HAP-1 (cell line): Measurements from ENCODE around the gene PRKRA.
"Not testable (repeated sequence)": the region's sequence is repeated elsewhere in the genome, so short reads cannot be mapped to it uniquely, and the experiment has no call there.

ENCODE experiments used
- DNase-seq, 2 experiments: peaks; one replicate each; pipeline ENCODE4 v3.0.0-alpha.2; 2016 to 2020; ENCODE audit warnings: low spot score in 2 of 2
- H3K27me3 ChIP-seq: fragments of 250-450 bp; sonication (Bioruptor Pico); 2 replicates; pipeline ENCODE4 v1.5.1; 2020; ENCODE audit warnings: low read depth, mild to moderate bottlenecking, moderate library complexity
- H3K36me3 ChIP-seq: fragments of 250-450 bp; sonication (Bioruptor Pico); replicated peaks from 2 replicates; pipeline ENCODE4 v1.5.1; 2020; ENCODE audit warnings: mild to moderate bottlenecking
- H3K4me1 ChIP-seq: fragments of 250-450 bp; sonication (Bioruptor Pico); 2 replicates; pipeline ENCODE4 v1.5.1; 2020; ENCODE audit warnings: mild to moderate bottlenecking
- H3K4me3 ChIP-seq: fragments of 250-450 bp; sonication (Bioruptor Pico); 2 replicates; pipeline ENCODE4 v1.5.1; 2020; ENCODE audit warnings: mild to moderate bottlenecking, moderate library complexity
- H3K9me3 ChIP-seq: fragments of 250-450 bp; sonication (Bioruptor Pico); 2 replicates; pipeline ENCODE4 v1.5.1; 2020; ENCODE audit warnings: mild to moderate bottlenecking, moderate library complexity
- in situ Hi-C: fragments of 300-500 bp; cut with MboI; formaldehyde crosslinking; loops from 3 replicates; pipeline ENCODE4 v1.14.3; 2020; ENCODE audit warnings: low sequenced_read_pairs, inconsistent platforms, mixed read lengths

Gene PRKRA

DNA sequence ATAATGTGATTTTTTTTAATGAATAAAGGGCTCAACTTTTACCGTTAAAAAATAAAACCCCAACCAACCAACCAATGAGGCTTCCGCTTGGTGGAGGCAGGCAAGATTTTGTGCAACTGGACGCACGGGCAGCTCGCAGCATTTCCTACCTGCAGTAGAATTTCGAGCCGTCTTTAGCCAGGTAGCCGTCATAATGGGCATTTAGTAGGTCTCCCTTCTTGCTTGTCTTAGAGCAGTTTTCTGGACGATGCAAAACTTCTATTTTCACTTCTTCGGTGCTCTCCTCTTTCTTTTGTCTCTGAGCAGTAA is 27.1 kb upstream of the PRKRA start:
- Histone ChIP-seq H3K4me1 (peaks cover 25% of the 10 kb centered on the region), H3K4me3 (peak overlapping the region; percentile 52), H3K36me3 (no peaks in the 10 kb centered on the region), H3K9me3 (no peaks in the 10 kb centered on the region), H3K27me3 (no peaks in the 10 kb centered on the region)
- in situ Hi-C loops = no loop called here
- DNase-seq = peak in 1 of 2 experiments; percentile 26

DNA sequence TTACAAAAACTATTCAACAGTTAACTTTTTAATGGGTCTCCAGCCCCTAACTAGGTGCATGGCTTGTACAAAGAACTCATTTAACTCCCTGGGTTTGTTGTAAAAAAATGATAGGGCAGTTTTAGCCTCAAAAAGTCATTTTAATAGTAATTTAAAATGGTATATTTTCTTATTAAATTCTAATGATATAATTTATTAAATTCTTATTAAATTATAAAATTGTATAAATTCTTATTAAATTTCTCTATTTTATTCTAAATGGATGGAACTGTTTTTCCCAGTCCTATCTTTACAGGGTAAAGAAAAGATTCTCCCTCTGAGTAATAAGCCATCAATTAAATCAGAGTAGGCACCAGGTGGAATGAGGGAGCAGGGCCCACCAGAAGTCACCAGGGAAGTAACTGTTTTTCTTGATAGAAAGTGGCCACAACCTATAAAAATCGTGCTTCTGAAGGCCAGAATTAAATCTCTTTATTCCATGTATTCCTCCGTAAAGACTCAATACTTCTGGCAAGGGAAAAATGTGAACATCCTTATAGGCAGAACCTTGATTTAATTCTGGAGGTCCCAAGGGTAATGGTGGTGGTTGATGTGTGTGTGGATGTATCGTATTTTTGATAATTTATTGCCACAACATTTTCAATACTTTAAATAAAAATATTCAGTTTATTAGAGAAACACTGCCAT is 26.6 kb upstream of the PRKRA start:
- DNase-seq = no peak
- Histone ChIP-seq H3K4me3 (peak overlapping the region; percentile 52), H3K36me3 (no peaks in the 10 kb centered on the region), H3K27me3 (no peaks in the 10 kb centered on the region), H3K9me3 (no peaks in the 10 kb centered on the region), H3K4me1 (peaks cover 23% of the 10 kb centered on the region)
- in situ Hi-C loops = no loop called here

DNA sequence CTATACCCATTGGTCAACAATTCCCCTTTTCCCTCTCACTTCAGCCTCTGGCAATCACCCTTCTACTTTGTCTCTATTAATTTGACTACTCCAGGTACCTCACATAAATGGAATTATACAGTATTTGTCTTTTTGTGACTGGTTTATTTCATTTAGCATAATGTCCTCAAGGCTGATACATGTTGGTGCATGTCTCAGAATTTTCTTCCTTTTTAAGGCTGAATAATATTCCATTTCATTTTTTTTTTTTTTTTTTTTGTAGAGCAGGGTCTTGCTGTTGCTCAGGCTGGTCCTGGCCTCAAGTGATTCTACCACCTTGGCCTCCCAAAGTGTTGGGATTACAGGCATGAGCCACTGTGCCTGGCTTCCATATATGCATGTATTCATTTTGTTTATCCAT is 25.5 kb upstream of the PRKRA start:
- H3K4me1 ChIP-seq = peaks cover 17% of the 10 kb centered on the region
- no peaks in the 10 kb centered on the region for H3K36me3 ChIP-seq

DNA sequence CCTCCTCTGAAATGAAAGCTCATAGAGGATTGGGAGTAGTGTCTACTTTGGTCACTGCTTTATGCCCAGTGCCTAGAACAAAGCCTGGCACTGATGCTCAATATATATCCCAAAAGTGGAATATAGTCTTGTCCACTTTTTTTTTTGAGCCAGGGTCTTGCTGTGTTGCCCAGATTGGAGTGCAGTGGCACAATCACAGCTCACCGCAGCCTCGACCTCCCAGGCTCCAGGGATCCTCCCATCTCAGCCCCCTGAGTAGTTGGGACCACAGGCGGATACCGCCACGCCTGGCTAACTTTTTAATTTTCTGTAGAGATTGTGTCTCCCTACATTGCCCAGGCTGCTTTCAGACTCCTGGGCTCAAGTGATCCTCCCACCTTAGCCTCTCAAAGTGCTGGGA is 23.6 kb upstream of the PRKRA start:
- DNase-seq = no peak
- Histone ChIP-seq H3K9me3 (no peaks in the 10 kb centered on the region), H3K4me3 (no peak overlapping the region), H3K36me3 (0 out of 2 replicates have a peak, but pooled peaks cover under 1% of the 10 kb centered on the region), H3K27me3 (no peaks in the 10 kb centered on the region), H3K4me1 (peaks cover 9% of the 10 kb centered on the region)
- in situ Hi-C loops = no loop called here

More for the DNA sequence above, 25.5 kb upstream of the PRKRA start:
- H3K4me3 ChIP-seq = no peak overlapping the region
- H3K9me3 ChIP-seq = no peaks in the 10 kb centered on the region
- H3K27me3 ChIP-seq = no peaks in the 10 kb centered on the region
- DNase-seq = no peak
- in situ Hi-C loops = no loop called here

DNA sequence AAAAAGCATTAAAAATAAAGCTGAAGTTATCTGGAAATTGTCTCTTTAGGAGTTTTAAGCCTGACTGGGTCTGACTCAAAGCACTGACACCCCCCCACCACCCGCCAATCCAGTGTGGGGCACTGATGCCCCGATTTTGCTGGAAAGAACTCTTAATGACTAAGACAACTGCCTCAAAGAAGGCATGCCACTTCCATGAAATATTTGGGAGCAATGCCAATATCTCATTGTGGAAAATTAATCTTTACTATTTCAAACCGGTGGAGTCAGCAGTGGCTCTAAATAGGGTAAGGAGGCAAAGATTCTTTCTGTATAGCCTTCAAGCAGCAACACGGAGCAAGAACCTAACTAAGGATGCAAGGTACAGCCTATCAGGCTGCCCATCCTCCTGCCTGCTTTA is 23.0 kb upstream of the PRKRA start:
- Histone ChIP-seq H3K9me3 (no peaks in the 10 kb centered on the region), H3K27me3 (no peaks in the 10 kb centered on the region), H3K4me1 (peaks cover 4% of the 10 kb centered on the region; the same call in 1 of the 2 replicates), H3K36me3 (0 out of 2 replicates have a peak, but pooled peaks cover 5% of the 10 kb centered on the region), H3K4me3 (no peak overlapping the region)
- DNase-seq = no peak
- in situ Hi-C loops = no loop called here

DNA sequence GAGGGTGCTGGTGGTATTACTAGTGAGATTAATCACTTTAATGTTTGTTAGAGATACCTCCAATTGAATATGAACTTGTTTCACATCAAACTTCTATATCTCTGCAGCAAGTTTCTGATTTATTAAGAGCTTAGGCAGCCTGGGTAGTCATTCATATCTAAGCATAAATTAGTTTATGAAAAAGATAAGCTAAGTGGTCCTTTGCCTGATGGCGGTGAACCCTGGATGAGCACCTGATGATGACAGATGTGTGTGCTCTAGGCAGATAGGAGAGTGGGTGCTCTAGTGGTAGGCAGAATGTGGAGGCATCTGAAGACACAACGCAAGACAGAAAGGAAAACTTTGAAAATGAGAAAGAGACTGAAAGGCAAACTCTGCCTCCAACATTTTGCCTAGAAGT is 22.4 kb upstream of the PRKRA start:
- H3K4me1 ChIP-seq = peaks cover 4% of the 10 kb centered on the region; the same call in 1 of the 2 replicates
- H3K9me3 ChIP-seq = no peaks in the 10 kb centered on the region
- DNase-seq = no peak
- H3K36me3 ChIP-seq = 0 out of 2 replicates have a peak, but pooled peaks cover 5% of the 10 kb centered on the region
- in situ Hi-C loops = no loop called here
- no peaks in the 10 kb centered on the region for H3K27me3 ChIP-seq
- no peak overlapping the region for H3K4me3 ChIP-seq

DNA sequence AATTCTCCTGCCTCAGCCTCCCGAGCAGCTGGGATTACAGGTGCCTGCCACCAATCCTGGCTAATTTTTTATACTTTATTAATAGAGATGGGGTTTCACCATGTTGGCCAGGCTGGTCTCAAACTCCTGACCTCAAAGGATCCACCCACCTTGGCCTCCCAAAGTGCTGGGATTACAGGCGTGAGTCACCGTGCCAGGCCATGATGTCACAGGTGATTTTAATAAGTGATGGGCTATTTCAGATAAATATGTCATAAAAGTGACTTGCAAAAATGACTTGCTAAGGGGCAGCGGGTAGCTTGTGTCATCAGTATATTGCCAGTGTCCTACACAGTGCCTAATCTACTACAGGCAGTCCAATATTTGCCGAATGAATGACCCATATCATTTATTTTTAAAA is 20.3 kb upstream of the PRKRA start:
- DNase-seq, H3K36me3 ChIP-seq, H3K9me3 ChIP-seq, H3K4me3 ChIP-seq, H3K4me1 ChIP-seq, in situ Hi-C loops, H3K27me3 ChIP-seq: not testable (repeated sequence)

DNA sequence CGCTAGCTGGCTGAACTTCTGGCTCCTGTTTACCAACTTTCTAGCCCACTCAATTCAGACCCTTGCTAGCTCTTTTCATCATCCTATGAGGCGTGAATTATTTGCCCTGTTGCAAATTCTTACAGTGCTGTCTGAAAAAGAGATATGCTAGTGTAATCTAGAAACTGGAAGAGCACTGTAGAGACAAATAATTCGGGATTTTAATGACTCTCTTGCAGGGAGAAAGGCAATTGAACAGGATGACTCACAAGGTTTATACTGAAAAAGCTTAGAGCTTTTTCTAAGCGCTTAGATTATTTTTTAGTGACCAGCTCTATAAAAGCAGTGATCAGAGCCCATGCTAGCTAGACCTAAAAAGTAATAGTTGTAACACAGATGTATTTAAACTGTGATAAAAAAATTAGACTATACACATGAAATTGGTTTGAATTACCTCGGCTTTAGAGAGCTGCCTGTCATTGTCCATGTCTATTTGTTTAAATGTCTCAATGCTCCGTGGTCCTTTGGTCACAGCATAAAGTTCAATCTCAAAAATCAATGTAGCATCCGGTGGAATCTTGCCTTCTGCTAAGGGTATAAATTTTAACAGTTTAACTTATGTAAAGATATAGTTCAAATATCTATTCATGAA is 18.4 kb upstream of the PRKRA start:
- no peak overlapping the region for H3K4me3 ChIP-seq
- no peaks in the 10 kb centered on the region for H3K9me3 ChIP-seq
- peaks cover 5% of the 10 kb centered on the region; the same call in 1 of the 2 replicates for H3K36me3 ChIP-seq
- in situ Hi-C loops = no loop called here
- DNase-seq = no peak
- H3K27me3 ChIP-seq = no peaks in the 10 kb centered on the region
- no peaks in the 10 kb centered on the region for H3K4me1 ChIP-seq

DNA sequence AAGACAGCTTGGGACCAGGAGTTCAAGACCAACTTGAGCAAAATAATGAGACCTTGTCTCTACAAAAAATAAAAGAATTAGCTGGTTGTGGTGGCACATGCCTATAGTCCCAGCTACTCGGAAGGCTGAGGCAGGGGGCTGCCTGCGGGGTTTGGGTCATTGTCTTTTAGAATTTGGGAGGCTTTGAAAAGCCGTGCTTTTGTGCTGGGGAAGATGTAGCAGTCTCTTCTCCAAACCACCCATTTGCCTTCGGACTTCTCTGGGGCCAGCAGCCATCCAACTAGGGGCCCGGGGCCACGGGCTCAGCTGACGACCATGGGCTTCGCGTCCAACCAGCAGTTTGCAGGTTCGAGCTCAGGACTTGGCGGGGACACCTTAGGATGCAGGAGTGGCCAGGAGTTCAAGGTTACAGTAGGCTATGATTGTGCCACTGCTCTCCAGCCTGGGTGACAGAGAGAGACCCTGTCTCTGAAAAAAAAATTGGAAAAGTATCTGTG is 6.5 kb upstream of the PRKRA start:
- Histone ChIP-seq H3K4me3 (no peak overlapping the region), H3K4me1 (peaks cover 13% of the 10 kb centered on the region; the same call in 1 of the 2 replicates), H3K36me3 (no peaks in the 10 kb centered on the region), H3K9me3 (no peaks in the 10 kb centered on the region), H3K27me3 (no peaks in the 10 kb centered on the region)
- in situ Hi-C loops = no loop called here
- no peak for DNase-seq

DNA sequence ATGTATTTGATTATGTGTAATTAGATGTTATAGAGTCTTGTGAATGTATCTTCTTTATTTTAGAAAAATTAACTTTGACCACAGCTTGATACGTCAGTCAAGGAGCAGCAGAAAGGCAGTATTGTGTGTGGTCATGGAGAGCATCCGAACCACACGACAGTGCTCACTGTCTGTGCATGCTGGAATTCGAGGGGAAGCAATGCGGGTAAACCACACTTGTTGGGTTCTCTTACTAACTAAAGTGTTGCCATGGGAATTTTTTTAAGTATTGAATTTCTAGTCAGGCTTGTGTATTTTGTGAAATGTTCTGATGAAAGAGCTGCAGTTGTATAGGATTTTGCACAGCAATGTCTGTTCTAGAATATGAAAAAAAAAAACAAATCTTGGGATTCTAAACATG is 5.0 kb upstream of the PRKRA start:
- peaks cover 18% of the 10 kb centered on the region for H3K4me1 ChIP-seq
- in situ Hi-C loops = no loop called here
- no peak for DNase-seq
- no peaks in the 10 kb centered on the region for H3K27me3 ChIP-seq
- no peak overlapping the region for H3K4me3 ChIP-seq
- H3K9me3 ChIP-seq = no peaks in the 10 kb centered on the region
- no peaks in the 10 kb centered on the region for H3K36me3 ChIP-seq

DNA sequence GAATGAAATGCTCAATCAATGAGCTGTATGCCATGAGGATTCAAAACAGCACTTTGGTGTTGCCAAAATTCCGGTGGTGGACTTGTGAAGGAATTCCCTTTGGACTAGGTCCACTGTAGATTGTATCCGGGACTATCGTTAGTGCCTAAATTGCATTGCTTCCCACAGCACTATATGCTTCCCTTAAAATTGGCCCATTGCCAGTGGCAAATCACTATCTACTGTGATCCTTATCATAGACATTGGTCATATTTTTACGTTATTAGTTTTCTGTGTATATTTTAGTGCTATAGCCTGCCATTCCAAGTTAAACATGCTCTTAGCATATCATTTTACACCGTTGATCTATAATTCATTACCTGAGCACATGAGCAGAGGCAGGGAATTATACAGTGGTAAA is 1.9 kb upstream of the PRKRA start:
- no peak for DNase-seq
- H3K4me1 ChIP-seq = peaks cover 18% of the 10 kb centered on the region
- no peak overlapping the region for H3K4me3 ChIP-seq
- no peaks in the 10 kb centered on the region for H3K9me3 ChIP-seq
- H3K27me3 ChIP-seq = no peaks in the 10 kb centered on the region
- in situ Hi-C loops = no loop called here
- peaks cover 11% of the 10 kb centered on the region for H3K36me3 ChIP-seq

DNA sequence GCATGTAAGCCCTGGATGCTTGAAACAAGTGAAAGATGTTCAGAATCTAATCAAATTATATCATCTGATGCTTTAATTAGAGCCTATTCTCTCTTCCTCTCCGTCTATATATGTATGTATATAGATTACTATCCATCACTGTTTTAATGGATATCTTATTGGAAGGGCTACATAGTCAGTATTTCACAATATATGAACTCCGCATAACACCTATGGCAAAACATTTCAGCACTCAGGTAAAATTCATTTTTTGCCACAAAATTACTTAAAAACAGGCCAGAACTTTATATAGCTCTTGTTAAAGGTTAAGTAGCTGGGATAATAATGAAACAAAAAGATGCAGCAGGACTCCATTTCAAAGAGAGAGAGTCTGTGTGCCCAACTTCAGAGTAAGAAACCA is 1.4 kb upstream of the PRKRA start:
- Histone ChIP-seq H3K36me3 (peaks cover 12% of the 10 kb centered on the region), H3K27me3 (no peaks in the 10 kb centered on the region), H3K4me3 (no peak overlapping the region), H3K9me3 (no peaks in the 10 kb centered on the region), H3K4me1 (peaks cover 18% of the 10 kb centered on the region)
- in situ Hi-C loops = no loop called here
- DNase-seq = no peak

DNA sequence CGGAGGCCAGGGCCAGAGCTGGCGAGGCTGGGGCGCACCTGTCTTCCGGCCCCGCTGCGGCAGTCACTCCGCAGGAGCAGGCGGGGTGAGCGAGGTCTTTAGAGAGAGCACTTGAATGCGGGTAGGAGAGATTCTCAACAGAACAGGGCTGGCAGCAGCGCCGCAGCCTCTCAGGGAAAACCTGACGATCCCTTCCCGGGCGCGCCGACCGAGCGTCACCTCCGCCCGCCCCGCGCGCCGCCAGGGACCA is 526 bp downstream of the PRKRA start:
- DNase-seq = no peak

DNA sequence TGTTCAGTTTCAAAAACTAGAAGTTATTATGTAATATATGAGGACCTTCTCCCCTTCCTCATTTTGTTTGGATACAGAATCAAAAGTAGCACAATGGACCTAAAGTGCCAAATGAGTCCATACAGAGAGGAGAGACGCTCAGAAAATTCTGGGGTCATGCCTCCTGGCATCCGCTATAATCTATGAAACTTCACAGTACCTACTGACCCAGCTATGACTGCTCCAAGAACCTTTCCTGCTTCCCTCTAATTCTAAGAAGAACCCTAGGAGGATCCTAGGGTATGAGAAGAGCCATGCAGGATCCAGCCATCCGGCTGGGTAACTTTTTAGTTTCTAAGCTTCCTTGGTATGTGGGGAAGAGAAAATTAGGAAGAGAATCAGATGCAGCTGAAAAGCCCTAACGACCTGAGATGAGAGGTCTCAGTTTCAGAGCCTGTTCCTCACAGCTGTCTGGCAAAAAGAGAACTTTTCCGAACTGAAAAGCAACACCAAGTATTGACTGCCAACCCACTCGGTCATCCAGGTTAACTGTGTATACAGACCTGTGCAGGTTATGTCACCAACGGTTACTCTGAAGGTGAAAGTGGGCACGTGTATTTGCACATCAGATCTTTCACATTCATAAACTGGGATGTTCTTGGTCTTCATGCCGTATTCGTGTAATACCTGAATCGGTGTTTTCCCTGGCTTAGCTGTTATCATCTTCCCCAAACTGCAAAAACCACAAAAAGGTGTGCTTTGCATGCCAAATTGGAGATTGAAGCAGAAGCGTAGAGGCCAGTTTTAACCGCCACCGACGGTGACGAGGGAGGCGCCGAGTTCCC is 1.1 kb downstream of the PRKRA start:
- Histone ChIP-seq H3K4me3 (peak overlapping the region; percentile 83), H3K9me3 (no peaks in the 10 kb centered on the region), H3K4me1 (peaks cover 18% of the 10 kb centered on the region), H3K27me3 (no peaks in the 10 kb centered on the region), H3K36me3 (peaks cover 29% of the 10 kb centered on the region)
- peak in 1 of 2 experiments; percentile 22 for DNase-seq
- in situ Hi-C loops = no loop called here

More for the DNA sequence above, 526 bp downstream of the PRKRA start:
- in situ Hi-C loops = no loop called here
- H3K9me3 ChIP-seq = no peaks in the 10 kb centered on the region
- H3K36me3 ChIP-seq = peaks cover 23% of the 10 kb centered on the region
- peak overlapping the region; percentile 83 for H3K4me3 ChIP-seq
- peaks cover 18% of the 10 kb centered on the region for H3K4me1 ChIP-seq
- no peaks in the 10 kb centered on the region for H3K27me3 ChIP-seq
